SK-N-SH (cell line): ENCODE results near the gene CRYBG2. TPM values are rescaled to one million over a fixed set of nuclear protein-coding genes. Genes with fewer than 3 reads are reported as not detected.
"Not testable (repeated sequence)": the region's sequence is repeated elsewhere in the genome, so short reads cannot be mapped to it uniquely, and the experiment has no call there.

Experiments used
- CTCF ChIA-PET: fragments of 300-600, 350-600 bp; formaldehyde crosslinking; extraction: SDS; loops from one replicate; lab custom pipeline; 2021; lab: Yijun Ruan, JAX
- POLR2A ChIA-PET: fragments of 350-600 bp; sonication (Branson Sonifier 250); formaldehyde crosslinking; extraction: SDS; loops from one replicate; lab custom pipeline; 2020; ENCODE audit warnings: antibody characterized with exemption, inconsistent platforms; lab: Yijun Ruan, JAX
- DNase-seq: peaks from one replicate; pipeline ENCODE4 v3.0.0; 2012
- H2AFZ ChIP-seq: fragments of 200-600 bp; sonication (generic); 2 replicates; pipeline ENCODE4 v1.8.1; 2016; ENCODE audit warnings: antibody characterized with exemption, mild to moderate bottlenecking, low read depth
- H3F3A ChIP-seq: fragments of 200-600 bp; sonication (generic); replicated peaks from 2 replicates; pipeline ENCODE3; 2016; ENCODE audit warnings: antibody characterized with exemption, mild to moderate bottlenecking; ENCODE audit not compliant: insufficient read depth
- H3K27ac ChIP-seq, 2 experiments: fragments of 200-500 bp in 1 of 2; fragments of 200-600 bp in 1 of 2; sonication (Bioruptor generic) in 1 of 2; sonication (generic), shearing (Covaris generic) in 1 of 2; 2 replicates each; pipeline versions ENCODE4 v1.5.1 to v1.6.1; 2014 to 2016; ENCODE audit warnings: low read depth in 2 of 2, inconsistent platforms in 1 of 2, low read length in 1 of 2, mild to moderate bottlenecking in 1 of 2, mixed read lengths in 1 of 2
- H3K27me3 ChIP-seq: fragments of 200-600 bp; sonication (generic), shearing (Covaris generic); 2 replicates; pipeline ENCODE4 v1.6.1; 2016; ENCODE audit warnings: mixed run types; ENCODE audit not compliant: insufficient read depth
- H3K36me3 ChIP-seq, 2 experiments: fragments of 200-500 bp in 1 of 2; fragments of 200-600 bp in 1 of 2; sonication (Bioruptor generic) in 1 of 2; sonication (generic) in 1 of 2; replicated peaks in 1 of 2; 2 replicates each; pipeline versions ENCODE3 to v1.5.1; 2014 to 2016; ENCODE audit warnings: low read length in 1 of 2, mild to moderate bottlenecking in 1 of 2; ENCODE audit not compliant: insufficient read depth in 2 of 2, control insufficient read depth in 1 of 2
- H3K4me1 ChIP-seq, 2 experiments: fragments of 200-500 bp in 1 of 2; fragments of 200-600 bp in 1 of 2; sonication (Bioruptor generic) in 1 of 2; sonication (generic), shearing (Covaris generic) in 1 of 2; 2 replicates each; pipeline versions ENCODE4 v1.5.1 to v1.6.1; 2014 to 2016; ENCODE audit warnings: low read depth in 1 of 2, low read length in 1 of 2, mixed run types in 1 of 2; ENCODE audit not compliant: insufficient read depth in 2 of 2, control insufficient read depth in 1 of 2
- H3K4me2 ChIP-seq: fragments of 200-600 bp; sonication (generic), shearing (Covaris generic); 2 replicates; pipeline ENCODE4 v1.6.1; 2017; ENCODE audit warnings: mixed run types
- H3K4me3 ChIP-seq, 2 experiments: fragments of 200-500 bp in 1 of 2; fragments of 200-600 bp in 1 of 2; sonication (Bioruptor generic) in 1 of 2; sonication (generic), shearing (Covaris generic) in 1 of 2; 2 replicates each; pipeline versions ENCODE4 v1.5.1 to v1.8.1; 2014 to 2016; ENCODE audit warnings: low read depth in 2 of 2, inconsistent platforms in 1 of 2, low read length in 1 of 2, mild to moderate bottlenecking in 1 of 2, mixed read lengths in 1 of 2, moderate library complexity in 1 of 2
- H3K79me2 ChIP-seq: fragments of 200-600 bp; sonication (generic); 2 replicates; pipeline ENCODE4 v1.8.1; 2017; ENCODE audit warnings: mild to moderate bottlenecking; ENCODE audit not compliant: insufficient read depth
- H3K9ac ChIP-seq: fragments of 200-600 bp; sonication (generic); 2 replicates; pipeline ENCODE4 v1.6.1; 2017; ENCODE audit warnings: mixed run types
- H3K9me2 ChIP-seq: fragments of 200-600 bp; sonication (generic); 2 replicates; pipeline ENCODE4 v1.6.1; 2017; ENCODE audit warnings: mixed run types
- H3K9me3 ChIP-seq: fragments of 200-600 bp; sonication (generic); 2 replicates; pipeline ENCODE4 v1.6.1; 2017; ENCODE audit warnings: mixed run types, mild to moderate bottlenecking, moderate library complexity
- H4K20me1 ChIP-seq: fragments of 200-600 bp; sonication (generic); 2 replicates; pipeline ENCODE4 v1.6.1; 2017; ENCODE audit warnings: mild to moderate bottlenecking, mixed run types; ENCODE audit not compliant: insufficient read depth
- CHD2 ChIP-seq: fragments of 150-350 bp; IDR thresholded peaks from 2 replicates; pipeline ENCODE4 v1.6.1; 2018; ENCODE audit warnings: low read length; ENCODE audit not compliant: partially characterized antibody
- EP300 ChIP-seq, 2 experiments: IDR thresholded peaks; 2 replicates each; pipeline versions ENCODE4 v1.4.0 to v1.6.1; 2012; ENCODE audit warnings: borderline replicate concordance in 1 of 2, low read depth in 1 of 2, low read length in 1 of 2
- GATA2 ChIP-seq: sonication (generic); formaldehyde crosslinking; IDR thresholded peaks from 2 replicates; pipeline ENCODE4 v1.5.0; 2020; ENCODE audit warnings: mild to moderate bottlenecking, missing genetic modification reagents
- JUND ChIP-seq: IDR thresholded peaks from 2 replicates; pipeline ENCODE4 v1.4.0; 2012
- MEF2A ChIP-seq: IDR thresholded peaks from 2 replicates; pipeline ENCODE4 v1.4.0; 2012; ENCODE audit warnings: low read depth, borderline replicate concordance
- NFIC ChIP-seq: IDR thresholded peaks from 2 replicates; pipeline ENCODE4 v1.4.0; 2012; ENCODE audit warnings: borderline replicate concordance
- RAD21 ChIP-seq: IDR thresholded peaks from 2 replicates; pipeline ENCODE4 v1.6.1; 2012; ENCODE audit warnings: mild to moderate bottlenecking, low read length
- RFX5 ChIP-seq: IDR thresholded peaks from 2 replicates; pipeline ENCODE4 v1.6.1; 2012; ENCODE audit warnings: mild to moderate bottlenecking, improper control_type of control experiment, low read length
- SMC3 ChIP-seq: IDR thresholded peaks from 2 replicates; pipeline ENCODE4 v1.6.1; 2012; ENCODE audit warnings: low read depth, low read length, improper control_type of control experiment
- YY1 ChIP-seq: IDR thresholded peaks from 2 replicates; pipeline ENCODE4 v1.4.0; 2012; ENCODE audit warnings: low read depth, mild to moderate bottlenecking
- WGBS: methylation state at CpG from one replicate; pipeline ENCODE4 v1.1.6; 2017; ENCODE audit warnings: low lambda C conversion rate; 5-methylcytosine and 5-hydroxymethylcytosine counted together
- polyA plus RNA-seq, 3 experiments: library from polyadenylated mRNA; depleted of rRNA; stranded (reverse); fragments of >200 nt; gene quantifications; 2 replicates each; pipeline ENCODE4 v1.2.3, GENCODE V29; 2012
- TF ChIP-seq, protein P1 (sequence below): IDR thresholded peaks from 2 replicates; pipeline ENCODE4; 2012
- TF ChIP-seq, protein P2 (sequence below): IDR thresholded peaks from 2 replicates; pipeline ENCODE4 v1.4.0; 2012; ENCODE audit warnings: low read depth, borderline replicate concordance
- TF ChIP-seq, protein P3 (sequence below): fragments of 200-600 bp; sonication (generic); IDR thresholded peaks from 2 replicates; pipeline ENCODE4 v1.6.1; 2017; ENCODE audit warnings: antibody characterized with exemption, mild to moderate bottlenecking, moderate library complexity

The CRYBG2 gene
- polyA plus RNA-seq, 1 of the 3 experiments (the other 2 are of a cell fraction) = 0.08 TPM

DNA sequence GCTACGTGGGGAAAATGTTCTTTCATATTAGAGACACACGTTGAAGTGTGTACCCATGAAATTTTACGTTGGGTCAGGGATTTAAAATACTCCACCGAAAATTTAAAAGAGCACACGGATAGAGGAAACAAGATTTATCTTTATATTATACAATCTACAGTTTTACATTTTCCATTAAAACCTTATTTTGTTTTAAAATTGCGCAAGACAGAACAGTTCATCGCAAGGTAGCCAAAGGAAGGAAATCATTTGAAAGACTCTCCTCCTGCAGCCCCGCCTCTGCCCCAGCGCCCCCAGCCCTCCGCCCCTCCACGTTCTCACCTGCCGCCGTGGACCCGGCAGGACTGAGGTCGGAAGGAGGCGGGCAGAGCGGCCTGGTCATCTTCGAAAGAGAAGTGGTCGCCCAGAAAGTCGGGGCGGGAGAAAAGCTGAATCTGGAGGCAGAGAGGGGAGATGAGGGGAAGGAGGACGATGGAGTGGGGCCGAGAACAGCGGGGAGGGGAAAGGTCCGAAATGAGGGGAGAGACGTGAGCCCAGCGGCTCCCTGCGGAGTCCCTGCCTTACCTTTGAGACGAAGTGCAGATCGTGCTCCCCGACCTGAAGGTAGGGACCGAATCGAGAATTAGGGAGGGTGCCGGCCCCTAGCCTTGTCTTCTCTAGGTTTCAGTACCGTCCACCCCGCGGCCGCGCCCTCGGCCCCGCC lies 18.0 kb downstream of the CRYBG2 start:
- Histone ChIP-seq H3K27me3 (no peaks in the 10 kb centered on the region), H4K20me1 (no peaks in the 10 kb centered on the region), H3K36me3 (no peaks in the 10 kb centered on the region), H3K4me3 (peak overlapping the region; percentile 61 to 65), H2AFZ (peak overlapping the region; percentile 91), H3K4me1 (no peaks in the 10 kb centered on the region; a peak in 1 of 4 replicates), H3K4me2 (peak overlapping the region; percentile 81), H3K9me2 (no peaks in the 10 kb centered on the region), H3K27ac (no peak overlapping the region), H3K9me3 (no peaks in the 10 kb centered on the region), H3K9ac (peak overlapping the region; percentile 30; the same call in 1 of the 2 replicates), H3F3A (no peaks in the 10 kb centered on the region), H3K79me2 (no peaks in the 10 kb centered on the region)
- no peak for TF ChIP-seq MEF2A
- TF ChIP-seq RAD21 = no peak
- TF ChIP-seq, protein P1, sequence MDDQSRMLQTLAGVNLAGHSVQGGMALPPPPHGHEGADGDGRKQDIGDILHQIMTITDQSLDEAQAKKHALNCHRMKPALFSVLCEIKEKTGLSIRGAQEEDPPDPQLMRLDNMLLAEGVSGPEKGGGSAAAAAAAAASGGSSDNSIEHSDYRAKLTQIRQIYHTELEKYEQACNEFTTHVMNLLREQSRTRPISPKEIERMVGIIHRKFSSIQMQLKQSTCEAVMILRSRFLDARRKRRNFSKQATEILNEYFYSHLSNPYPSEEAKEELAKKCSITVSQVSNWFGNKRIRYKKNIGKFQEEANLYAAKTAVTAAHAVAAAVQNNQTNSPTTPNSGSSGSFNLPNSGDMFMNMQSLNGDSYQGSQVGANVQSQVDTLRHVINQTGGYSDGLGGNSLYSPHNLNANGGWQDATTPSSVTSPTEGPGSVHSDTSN = no peak
- TF ChIP-seq, protein P2, sequence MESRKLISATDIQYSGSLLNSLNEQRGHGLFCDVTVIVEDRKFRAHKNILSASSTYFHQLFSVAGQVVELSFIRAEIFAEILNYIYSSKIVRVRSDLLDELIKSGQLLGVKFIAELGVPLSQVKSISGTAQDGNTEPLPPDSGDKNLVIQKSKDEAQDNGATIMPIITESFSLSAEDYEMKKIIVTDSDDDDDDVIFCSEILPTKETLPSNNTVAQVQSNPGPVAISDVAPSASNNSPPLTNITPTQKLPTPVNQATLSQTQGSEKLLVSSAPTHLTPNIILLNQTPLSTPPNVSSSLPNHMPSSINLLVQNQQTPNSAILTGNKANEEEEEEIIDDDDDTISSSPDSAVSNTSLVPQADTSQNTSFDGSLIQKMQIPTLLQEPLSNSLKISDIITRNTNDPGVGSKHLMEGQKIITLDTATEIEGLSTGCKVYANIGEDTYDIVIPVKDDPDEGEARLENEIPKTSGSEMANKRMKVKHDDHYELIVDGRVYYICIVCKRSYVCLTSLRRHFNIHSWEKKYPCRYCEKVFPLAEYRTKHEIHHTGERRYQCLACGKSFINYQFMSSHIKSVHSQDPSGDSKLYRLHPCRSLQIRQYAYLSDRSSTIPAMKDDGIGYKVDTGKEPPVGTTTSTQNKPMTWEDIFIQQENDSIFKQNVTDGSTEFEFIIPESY = no peak
- no peak for TF ChIP-seq CHD2
- no peak for TF ChIP-seq YY1
- no peak for TF ChIP-seq EP300 (IDR thresholded peaks at IDR 0.05; ENCODE audit: borderline replicate concordance in 1 of 2, low read depth in 1 of 2, low read length in 1 of 2)
- TF ChIP-seq, protein P3, sequence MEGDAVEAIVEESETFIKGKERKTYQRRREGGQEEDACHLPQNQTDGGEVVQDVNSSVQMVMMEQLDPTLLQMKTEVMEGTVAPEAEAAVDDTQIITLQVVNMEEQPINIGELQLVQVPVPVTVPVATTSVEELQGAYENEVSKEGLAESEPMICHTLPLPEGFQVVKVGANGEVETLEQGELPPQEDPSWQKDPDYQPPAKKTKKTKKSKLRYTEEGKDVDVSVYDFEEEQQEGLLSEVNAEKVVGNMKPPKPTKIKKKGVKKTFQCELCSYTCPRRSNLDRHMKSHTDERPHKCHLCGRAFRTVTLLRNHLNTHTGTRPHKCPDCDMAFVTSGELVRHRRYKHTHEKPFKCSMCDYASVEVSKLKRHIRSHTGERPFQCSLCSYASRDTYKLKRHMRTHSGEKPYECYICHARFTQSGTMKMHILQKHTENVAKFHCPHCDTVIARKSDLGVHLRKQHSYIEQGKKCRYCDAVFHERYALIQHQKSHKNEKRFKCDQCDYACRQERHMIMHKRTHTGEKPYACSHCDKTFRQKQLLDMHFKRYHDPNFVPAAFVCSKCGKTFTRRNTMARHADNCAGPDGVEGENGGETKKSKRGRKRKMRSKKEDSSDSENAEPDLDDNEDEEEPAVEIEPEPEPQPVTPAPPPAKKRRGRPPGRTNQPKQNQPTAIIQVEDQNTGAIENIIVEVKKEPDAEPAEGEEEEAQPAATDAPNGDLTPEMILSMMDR = no peak
- no peak for TF ChIP-seq NFIC
- no peak for TF ChIP-seq SMC3
- no peak for TF ChIP-seq RFX5
- TF ChIP-seq JUND = no peak
- TF ChIP-seq GATA2 (CRISPR knock-in tag) = no peak
- DNase-seq = no peak
- CTCF ChIA-PET = interaction anchor here (0.6 to 3.2 kb wide), 8 partner anchors 14 to 160 kb away, joined by 3 to 27 read pairs (median 4); no protein-coding TSS in a partner anchor
- POLR2A ChIA-PET = no interaction called here
- 6% methylated on average over 40 of the region's 41 CpGs for WGBS

DNA sequence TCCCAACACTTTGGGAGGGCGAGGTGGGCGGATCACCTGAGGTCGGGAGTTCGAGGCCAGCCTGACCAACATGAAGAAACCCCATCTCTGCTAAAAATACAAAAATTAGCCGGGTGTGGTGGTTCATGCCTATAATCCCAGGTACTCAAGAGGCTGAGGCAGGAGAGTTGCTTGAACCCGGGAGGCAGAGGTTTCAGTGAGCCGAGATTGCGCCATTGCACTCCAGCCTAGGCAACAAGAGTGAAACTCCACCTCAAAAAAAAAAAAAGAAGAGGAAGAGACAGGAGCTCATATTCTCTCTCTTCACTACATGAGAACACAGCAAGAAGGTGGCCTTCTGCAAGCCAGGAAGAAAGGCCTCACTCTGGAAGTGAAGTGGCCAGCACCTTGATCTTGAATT lies 20.6 kb downstream of the CRYBG2 start:
- H3K36me3 ChIP-seq, POLR2A ChIA-PET, H2AFZ ChIP-seq, H3F3A ChIP-seq, DNase-seq, H3K27me3 ChIP-seq, H4K20me1 ChIP-seq, H3K4me2 ChIP-seq, H3K79me2 ChIP-seq, H3K27ac ChIP-seq, H3K9me2 ChIP-seq, H3K4me3 ChIP-seq, H3K9me3 ChIP-seq, H3K4me1 ChIP-seq, H3K9ac ChIP-seq: not testable (repeated sequence)
- 92% methylated on average over 8 of the region's 8 CpGs for WGBS
- CTCF ChIA-PET = interaction anchor here (1.5 to 3.2 kb wide), 3 partner anchors 12 to 84 kb away, joined by 3 to 27 read pairs (median 4); no protein-coding TSS in a partner anchor
